HepG2 (cell line): Measurements from ENCODE around the gene TUBB3. TPM values are rescaled to one million over a fixed set of nuclear protein-coding genes. Genes with fewer than 3 reads are reported as not detected.

Source experiments
- ATAC-seq: fragments of 200-7000 bp; cut with Tn5 transposase; 3 replicates; pipeline ENCODE4 v1.9.1; 2020; ENCODE audit warnings: mild to moderate bottlenecking, moderate library complexity
- BruUV-seq: library from RNA; stranded (reverse); fragments of 400-500 nt; replicated peaks from 2 replicates; lab custom pipeline; 2021; lab: Mats Ljungman, UMichigan
- CTCF ChIA-PET: fragments of 300-600 bp; formaldehyde crosslinking; extraction: SDS; loops from one replicate; lab custom pipeline; 2021; ENCODE audit warnings: low total read pairs, inconsistent platforms, low intra/inter-chr PET ratio; lab: Yijun Ruan, JAX
- POLR2A ChIA-PET: fragments of 350-600 bp; sonication (Branson Sonifier 250); formaldehyde crosslinking; loops from one replicate; lab custom pipeline; 2020; ENCODE audit warnings: antibody characterized with exemption, inconsistent platforms; lab: Yijun Ruan, JAX
- DNase-seq: peaks from one replicate; pipeline ENCODE4 v3.0.0-alpha.2; 2015; ENCODE audit warnings: low spot score
- FAIRE-seq: peaks from 3 replicates; lab custom pipeline; 2011; peaks lifted over from hg19 to GRCh38; lab: Jason Lieb, UNC
- H2AFZ ChIP-seq: one replicate; pipeline ENCODE4 v1.6.1; 2011; ENCODE audit warnings: low read length, inconsistent platforms
- H3K27ac ChIP-seq: fragments of 300-600 bp; 3 replicates; pipeline ENCODE4 v1.8.0; 2011; ENCODE audit warnings: mixed run types, mild to moderate bottlenecking, mixed read lengths, low read length, inconsistent platforms; ENCODE audit not compliant: insufficient read depth; ENCODE audit errors: extremely low read length
- H3K27me3 ChIP-seq, 2 experiments: fragments of 200-600 bp in 1 of 2; 2 replicates in 1 of 2; 3 replicates in 1 of 2; pipeline versions ENCODE4 v1.6.0 to v1.8.0; 2011; ENCODE audit warnings: low read length in 2 of 2, mild to moderate bottlenecking in 2 of 2, moderate library complexity in 2 of 2, inconsistent platforms in 1 of 2; ENCODE audit not compliant: insufficient read depth in 2 of 2, control insufficient read depth in 1 of 2
- H3K36me3 ChIP-seq, 2 experiments: fragments of 200-600 bp in 1 of 2; replicated peaks in 1 of 2; 2 replicates in 1 of 2; 3 replicates in 1 of 2; pipeline versions ENCODE4 v1.5.1 to v1.8.0; 2011; ENCODE audit warnings: low read length in 2 of 2, inconsistent platforms in 1 of 2; ENCODE audit not compliant: insufficient read depth in 2 of 2, control insufficient read depth in 1 of 2
- H3K4me1 ChIP-seq: 2 replicates; pipeline ENCODE4 v1.5.1; 2012; ENCODE audit warnings: low read length, inconsistent platforms; ENCODE audit not compliant: insufficient read depth
- H3K4me2 ChIP-seq: 2 replicates; pipeline ENCODE4 v1.6.0; 2011; ENCODE audit warnings: low read depth, low read length, inconsistent platforms
- H3K4me3 ChIP-seq, 3 experiments: fragments of 200-600 bp in 1 of 3; sonication (generic), shearing (Covaris generic) in 1 of 3; replicated peaks in 1 of 3; 2 replicates each; pipeline ENCODE4 v1.5.1; 2011 to 2016; ENCODE audit warnings: low read length in 3 of 3, inconsistent platforms in 2 of 3, low read depth in 2 of 3, mild to moderate bottlenecking in 2 of 3, control low read depth in 1 of 3, mixed read lengths in 1 of 3; ENCODE audit not compliant: insufficient read depth in 1 of 3
- H3K79me2 ChIP-seq: one replicate; pipeline ENCODE4 v1.6.1; 2011; ENCODE audit warnings: low read length, inconsistent platforms; ENCODE audit not compliant: insufficient read depth
- H3K9ac ChIP-seq: 2 replicates; pipeline ENCODE4 v1.6.0; 2011; ENCODE audit warnings: mild to moderate bottlenecking, low read depth, low read length, inconsistent platforms; ENCODE audit not compliant: insufficient read depth
- H3K9me3 ChIP-seq: 2 replicates; pipeline ENCODE4 v1.5.1; 2012; ENCODE audit warnings: mild to moderate bottlenecking, low read length
- H4K20me1 ChIP-seq: 2 replicates; pipeline ENCODE4 v1.6.0; 2011; ENCODE audit warnings: inconsistent platforms, mild to moderate bottlenecking, low read length, moderate library complexity; ENCODE audit not compliant: insufficient read depth
- AKAP8 ChIP-seq: sonication (generic); formaldehyde crosslinking; IDR thresholded peaks from 2 replicates; pipeline ENCODE4 v1.5.1; 2020; ENCODE audit warnings: mild to moderate bottlenecking, missing genetic modification reagents
- ATAD3A ChIP-seq: sonication (generic); formaldehyde crosslinking; IDR thresholded peaks from 2 replicates; pipeline ENCODE4 v1.4.0; 2020; ENCODE audit warnings: missing genetic modification reagents
- FOXC1 ChIP-seq: sonication (generic); formaldehyde crosslinking; IDR thresholded peaks from 2 replicates; pipeline ENCODE4 v1.8.0; 2022; ENCODE audit warnings: mild to moderate bottlenecking, missing genetic modification reagents, borderline replicate concordance
- KMT2B ChIP-seq: IDR thresholded peaks from 2 replicates; pipeline ENCODE4 v1.6.1; 2016; ENCODE audit warnings: missing genetic modification reagents, missing compliant biosample characterization
- MTF2 ChIP-seq: sonication (generic); formaldehyde crosslinking; IDR thresholded peaks from 2 replicates; pipeline ENCODE4 v1.5.0; 2020; ENCODE audit warnings: missing genetic modification reagents, borderline replicate concordance
- NFYB ChIP-seq: sonication (generic); formaldehyde crosslinking; IDR thresholded peaks from 2 replicates; pipeline ENCODE4 v1.4.0; 2020; ENCODE audit warnings: missing genetic modification reagents
- ONECUT2 ChIP-seq: sonication (generic); formaldehyde crosslinking; IDR thresholded peaks from 2 replicates; pipeline ENCODE4 v1.4.0; 2020; ENCODE audit warnings: missing genetic modification reagents
- POLR2AphosphoS2 ChIP-seq: IDR thresholded peaks from 2 replicates; pipeline ENCODE4 v1.6.1; 2011; ENCODE audit warnings: low read depth, low read length, improper control_type of control experiment
- RBM22 ChIP-seq: fragments of 200-400 bp; formaldehyde crosslinking; optimal IDR thresholded peaks from 2 replicates; pipeline ENCODE3; 2017; ENCODE audit warnings: mild to moderate bottlenecking, low read length, moderate library complexity
- STAT6 ChIP-seq: sonication (generic); formaldehyde crosslinking; IDR thresholded peaks from 2 replicates; pipeline ENCODE4 v1.4.0; 2020; ENCODE audit warnings: missing genetic modification reagents, mild to moderate bottlenecking, borderline replicate concordance
- THAP9 ChIP-seq: sonication (generic); formaldehyde crosslinking; IDR thresholded peaks from 2 replicates; pipeline ENCODE4; 2020; ENCODE audit warnings: missing genetic modification reagents, mild to moderate bottlenecking, borderline replicate concordance
- XBP1 ChIP-seq: sonication (generic); formaldehyde crosslinking; IDR thresholded peaks from 2 replicates; pipeline ENCODE4 v1.5.0; 2020; ENCODE audit warnings: missing genetic modification reagents
- ZBTB7A ChIP-seq: sonication (generic); formaldehyde crosslinking; IDR thresholded peaks from 2 replicates; pipeline ENCODE4 v1.8.0; 2022; ENCODE audit warnings: mild to moderate bottlenecking, missing genetic modification reagents
- ZIK1 ChIP-seq: sonication (generic); formaldehyde crosslinking; IDR thresholded peaks from 2 replicates; pipeline ENCODE4 v1.5.0; 2020; ENCODE audit warnings: mild to moderate bottlenecking, low read depth, missing genetic modification reagents, borderline replicate concordance
- ZNF225 ChIP-seq: sonication (generic); formaldehyde crosslinking; IDR thresholded peaks from 2 replicates; pipeline ENCODE4 v1.4.0; 2020; ENCODE audit warnings: mild to moderate bottlenecking, missing genetic modification reagents
- ZNF343 ChIP-seq: sonication (generic); formaldehyde crosslinking; IDR thresholded peaks from 2 replicates; pipeline ENCODE4 v1.4.0; 2020; ENCODE audit warnings: mild to moderate bottlenecking, missing genetic modification reagents
- ZNF749 ChIP-seq: sonication (generic); formaldehyde crosslinking; IDR thresholded peaks from 2 replicates; pipeline ENCODE4 v1.8.0; 2022; ENCODE audit warnings: mild to moderate bottlenecking, missing genetic modification reagents, moderate library complexity, borderline replicate concordance
- ZSCAN30 ChIP-seq: sonication (generic); formaldehyde crosslinking; IDR thresholded peaks from 2 replicates; pipeline ENCODE4 v1.5.0; 2020; ENCODE audit warnings: mild to moderate bottlenecking, missing genetic modification reagents
- WGBS: methylation state at CpG from one replicate; pipeline ENCODE4 v1.1.6; 2017; ENCODE audit warnings: low lambda C conversion rate; 5-methylcytosine and 5-hydroxymethylcytosine counted together
- in situ Hi-C: cut with HindIII; loops from 2 replicates; pipeline ENCODE4 v1.10.0; 2017; ENCODE audit warnings: low pct_unique_long_range_greater_than_20kb; ENCODE audit not compliant: extremely low pct_ligation_motif_present
- intact Hi-C: fragments of 100-400 bp; cut with micrococcal nuclease; formaldehyde crosslinking; loops from one replicate; pipeline ENCODE4 v1.10.0; 2022; ENCODE audit not compliant: unreplicated experiment
- polyA plus RNA-seq, 8 experiments: library from polyadenylated mRNA; depleted of rRNA in 3 of 8; stranded (reverse) in 7 of 8; unstranded in 1 of 8; fragments of >200 nt; fragmentation: Illumina TruSeq in 4 of 8; extraction: Trizol in 4 of 8; gene quantifications; 2 replicates each; pipeline versions ENCODE4 v1.2.1 to v1.2.3, GENCODE V29; 2011 to 2016; ENCODE audit warnings: low read depth in 4 of 8, missing spikeins in 1 of 8, mixed read lengths in 1 of 8; ENCODE audit not compliant: insufficient read depth in 1 of 8
- total RNA-seq, 5 experiments: library from RNA; depleted of rRNA; stranded (reverse); fragments of >200 nt; fragmentation: Illumina TruSeq; extraction: Trizol; gene quantifications; 2 replicates each; pipeline ENCODE4 v1.2.3, GENCODE V29; 2016; ENCODE audit warnings: low read depth in 1 of 5

The TUBB3 gene
- total and polyA plus RNA-seq, 2 of the 13 experiments (the other 11 are each of a cell fraction or from before 2014, with no cell fraction given) = 110 to 185 TPM

GRCh38 chr16:89883346-89884040, 39.6 kb upstream of the TUBB3 start:
- CTCF ChIA-PET = no interaction called here
- no peak overlapping the region for H2AFZ ChIP-seq
- ATAC-seq (no peak), FAIRE-seq (no peak), DNase-seq (no peak)
- no peak overlapping the region for H3K27ac ChIP-seq
- no peak overlapping the region for H3K9ac ChIP-seq
- in situ Hi-C loops (no loop called here), intact Hi-C loops (no loop called here)
- no peak overlapping the region for H3K4me2 ChIP-seq
- no peaks in the 10 kb centered on the region for H3K27me3 ChIP-seq
- H4K20me1 ChIP-seq = peaks cover 11% of the 10 kb centered on the region
- no peaks in the 10 kb centered on the region for H3K9me3 ChIP-seq
- WGBS = 97% methylated on average over 28 of the region's 28 CpGs
- H3K36me3 ChIP-seq = peaks cover 43 to 86% of the 10 kb centered on the region in 2 experiments
- BruUV-seq = no TSS peak
- H3K4me1 ChIP-seq = no peaks in the 10 kb centered on the region
- POLR2A ChIA-PET = no interaction called here
- H3K4me3 ChIP-seq = no peak overlapping the region
- H3K79me2 ChIP-seq = peaks cover 41% of the 10 kb centered on the region
- TF ChIP-seq ZNF225 (CRISPR knock-in tag) = peak; percentile 34; the same call in 1 of the 2 replicates
- no peak for TF ChIP-seq KMT2B
- TF ChIP-seq NFYB = no peak
- no peak for TF ChIP-seq ZBTB7A (CRISPR knock-in tag)
- TF ChIP-seq RBM22 = no peak
- no peak for TF ChIP-seq XBP1 (CRISPR knock-in tag)
- peak; percentile 35; the same call in 1 of the 2 replicates for TF ChIP-seq ATAD3A
- TF ChIP-seq MTF2 (CRISPR knock-in tag) = no peak
- no peak for TF ChIP-seq STAT6 (CRISPR knock-in tag)
- TF ChIP-seq THAP9 (CRISPR knock-in tag) = 0 out of 2 replicates have a peak, but pooled peaks have one; percentile 9
- TF ChIP-seq AKAP8 = no peak
- no peak for TF ChIP-seq ZIK1 (CRISPR knock-in tag)
- TF ChIP-seq POLR2AphosphoS2 = 0 out of 2 replicates have a peak, but pooled peaks have one; percentile 62
- TF ChIP-seq ZNF343 = no peak
- TF ChIP-seq ZSCAN30 (CRISPR knock-in tag) = no peak
- no peak for TF ChIP-seq ONECUT2 (CRISPR knock-in tag)
- no peak for TF ChIP-seq FOXC1
- no peak for TF ChIP-seq ZNF749 (CRISPR knock-in tag)
